Hematopoietic multipotent progenitor cell treated with erythropoietin and hydrocortisone succinate and interleukin-3 and kit ligand, for 6 days (in vitro differentiated cells): ENCODE data around the gene ATXN10.

Experiments used
- DNase-seq: peaks from one replicate; pipeline ENCODE4 v3.0.0-alpha.2; 2015

Gene ATXN10

GRCh38 chr22:45833613-45834012 lies 162.0 kb downstream of the ATXN10 start:
- DNase-seq, result no peak

- no peak for DNase-seq
Observed at GRCh38 chr22:45834241-45834640, 162.6 kb downstream of the ATXN10 start.

- DNase-seq, result no peak
Observed at GRCh38 chr22:45834795-45835194, 163.2 kb downstream of the ATXN10 start.

GRCh38 chr22:45836418-45837169 lies 165.0 kb downstream of the ATXN10 start:
- no peak for DNase-seq

GRCh38 chr22:45837508-45837907 lies 165.9 kb downstream of the ATXN10 start:
- no peak for DNase-seq

- DNase-seq, result no peak
Observed at GRCh38 chr22:45838305-45838887, 166.8 kb downstream of the ATXN10 start.

GRCh38 chr22:45840483-45840882 lies 168.8 kb downstream of the ATXN10 start:
- DNase-seq, result no peak

GRCh38 chr22:45842291-45842991 lies 170.8 kb downstream of the ATXN10 start:
- DNase-seq, result no peak

GRCh38 chr22:45843031-45843430 lies 171.4 kb downstream of the ATXN10 start:
- peak; percentile 11 for DNase-seq

GRCh38 chr22:45843986-45844385 lies 172.4 kb downstream of the ATXN10 start:
- no peak for DNase-seq

- DNase-seq, result no peak
Observed at GRCh38 chr22:45845076-45845487, 173.4 kb downstream of the ATXN10 start.

- peak; percentile 45 for DNase-seq
Observed at GRCh38 chr22:45846952-45847351, 175.3 kb downstream of the ATXN10 start.

GRCh38 chr22:45848904-45849303 lies 177.3 kb downstream of the ATXN10 start:
- no peak for DNase-seq

GRCh38 chr22:45852826-45853225 lies 181.2 kb downstream of the ATXN10 start:
- no peak for DNase-seq

- DNase-seq, result no peak
Observed at GRCh38 chr22:45855961-45856360, 184.3 kb downstream of the ATXN10 start.

GRCh38 chr22:45857519-45857918 lies 185.9 kb downstream of the ATXN10 start:
- no peak for DNase-seq

- DNase-seq, result no peak
Observed at GRCh38 chr22:45859231-45860161, 187.9 kb downstream of the ATXN10 start.

GRCh38 chr22:45860201-45860600 lies 188.6 kb downstream of the ATXN10 start:
- no peak for DNase-seq

- DNase-seq, result no peak
Observed at GRCh38 chr22:45861259-45861658, 189.6 kb downstream of the ATXN10 start.

GRCh38 chr22:45863981-45864751 lies 192.5 kb downstream of the ATXN10 start:
- DNase-seq, result peak; percentile 77

GRCh38 chr22:45864959-45865476 lies 193.4 kb downstream of the ATXN10 start:
- DNase-seq, result no peak
